HG02870 (cell line): Measurements from ENCODE around the gene ZNF747.
"Not testable (repeated sequence)": the region's sequence is repeated elsewhere in the genome, so short reads cannot be mapped to it uniquely, and the experiment has no call there.

Experiments
- ATAC-seq: cut with Tn5 transposase; IDR thresholded peaks from one replicate; pipeline ENCODE4 v1.9.1; 2021; ENCODE audit warnings: mild to moderate bottlenecking, moderate library complexity; ENCODE audit not compliant: unreplicated experiment

Gene ZNF747

GRCh38 chr16:30535106-30535776 is 583 bp upstream of the ZNF747 start:
- ATAC-seq = no peak

DNA sequence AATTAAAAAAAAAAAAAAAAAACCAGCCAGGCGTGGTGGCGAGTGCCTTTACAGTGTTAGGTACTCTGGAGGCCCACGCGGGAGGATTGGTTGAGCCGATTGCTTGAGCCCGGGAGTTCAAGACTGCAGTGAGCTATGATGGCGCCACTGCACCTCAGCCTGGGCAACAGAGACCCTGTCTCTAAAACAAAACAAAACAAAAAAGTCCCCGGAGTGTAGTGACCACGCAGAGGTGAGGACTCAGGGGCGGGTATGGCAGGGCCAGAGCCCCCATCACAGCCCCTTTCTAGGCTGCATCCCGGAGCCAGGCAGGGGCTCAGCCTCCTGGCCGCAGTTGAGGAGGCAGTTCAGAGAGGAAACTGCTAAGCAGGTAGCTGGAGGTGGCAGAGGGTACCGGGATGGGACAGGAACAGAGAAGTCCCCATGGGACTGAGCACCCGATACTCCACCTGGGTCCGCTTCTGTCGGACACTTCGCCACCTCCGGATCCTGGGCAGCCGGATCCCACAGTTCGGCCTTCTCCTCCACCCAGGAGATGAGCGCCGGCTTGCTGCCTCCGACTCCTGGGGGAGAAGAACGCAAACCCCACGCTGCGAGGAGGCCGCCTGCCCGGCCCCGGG is 800 bp downstream of the ZNF747 start:
- ATAC-seq = no peak

DNA sequence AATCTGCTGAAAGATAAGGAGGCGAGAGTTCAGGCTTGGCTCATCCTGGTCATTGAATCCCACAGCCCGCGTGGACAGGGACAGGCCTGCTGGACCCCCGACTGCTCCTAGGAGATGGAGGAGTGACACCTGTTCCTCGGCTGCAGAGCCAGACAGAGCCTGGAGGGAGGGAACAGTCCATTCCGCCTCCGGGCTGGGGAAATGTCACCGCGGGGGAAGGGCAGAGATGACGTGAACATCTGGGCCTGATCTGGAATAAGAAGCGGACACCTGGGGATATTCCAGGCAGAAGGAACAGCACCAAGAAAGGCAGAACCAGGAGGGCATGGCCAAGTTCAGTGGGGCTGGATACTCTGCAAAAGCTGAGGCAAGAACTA is 1.5 kb downstream of the ZNF747 start:
- ATAC-seq = no peak

GRCh38 chr16:30532285-30533145 is 2.1 kb downstream of the ZNF747 start:
- ATAC-seq = no peak

DNA sequence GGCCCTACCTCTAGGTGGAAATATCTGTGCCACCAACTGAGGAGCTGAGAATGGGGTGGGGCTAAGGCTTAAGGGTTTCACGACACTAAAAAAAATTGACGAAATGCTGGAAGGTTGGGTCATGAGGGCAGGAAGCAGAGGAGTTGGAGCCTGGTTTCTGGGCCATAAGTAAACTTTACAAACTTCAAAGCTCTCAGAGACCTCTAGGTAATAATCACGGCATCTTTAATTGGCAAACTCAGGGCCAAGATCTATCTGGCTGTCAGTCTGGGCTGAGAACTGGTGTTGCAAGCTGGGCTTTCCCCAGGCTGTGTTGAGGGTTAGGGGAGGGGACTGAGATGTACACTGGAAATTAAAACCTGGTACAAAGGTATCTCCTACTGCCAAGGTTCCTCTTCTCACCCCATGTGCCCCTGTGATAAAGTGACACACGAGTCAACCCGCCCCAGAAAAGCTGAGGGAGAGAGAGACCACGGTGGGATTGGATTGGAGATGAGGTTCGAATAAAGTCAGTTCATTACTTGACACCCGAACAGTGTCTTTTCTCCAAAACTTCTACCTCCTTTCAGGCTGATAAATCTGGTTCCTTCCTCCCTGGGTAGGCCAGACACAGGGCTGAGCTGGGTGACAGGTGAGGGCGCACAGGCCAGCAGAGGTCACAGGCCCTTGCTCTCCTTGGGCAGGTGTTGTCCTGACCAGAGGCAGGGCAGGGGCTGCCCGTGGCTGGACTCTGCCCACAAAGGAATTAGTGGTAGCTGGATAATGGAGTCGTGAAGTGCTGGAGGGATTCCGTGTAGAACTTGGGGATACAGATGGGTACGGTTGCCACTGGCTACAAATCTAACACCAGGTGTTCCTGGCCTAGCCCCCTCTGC is 4.3 kb downstream of the ZNF747 start:
- no peak for ATAC-seq

GRCh38 chr16:30528799-30529457 is 5.7 kb downstream of the ZNF747 start:
- no peak for ATAC-seq

DNA sequence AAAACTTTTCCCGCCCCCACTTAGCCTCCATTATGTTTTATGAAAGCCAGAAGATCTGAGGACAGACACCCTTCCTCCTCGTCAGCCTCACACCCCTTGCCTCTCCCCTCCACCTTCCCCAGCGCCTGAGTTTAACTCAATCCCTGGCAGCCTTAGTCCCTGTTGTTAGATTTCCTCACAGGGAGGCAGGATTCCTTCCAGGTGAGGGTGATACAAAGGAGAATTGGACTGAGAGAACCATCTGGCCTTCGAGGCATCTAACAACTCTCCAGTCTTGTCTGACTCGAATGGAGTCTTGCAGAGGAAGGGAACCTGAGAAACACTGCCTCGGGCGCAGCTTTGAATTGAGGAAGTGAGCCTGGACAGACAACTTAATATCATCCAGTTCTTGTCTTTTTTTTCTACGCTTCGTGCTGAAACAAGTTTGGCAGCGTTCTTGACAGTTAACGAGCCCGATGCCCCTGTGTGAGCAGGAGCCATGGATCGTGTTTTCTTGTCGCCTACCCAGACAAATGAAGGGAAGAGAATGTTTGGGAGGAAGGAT is 7.0 kb downstream of the ZNF747 start:
- peak; percentile 10 for ATAC-seq

DNA sequence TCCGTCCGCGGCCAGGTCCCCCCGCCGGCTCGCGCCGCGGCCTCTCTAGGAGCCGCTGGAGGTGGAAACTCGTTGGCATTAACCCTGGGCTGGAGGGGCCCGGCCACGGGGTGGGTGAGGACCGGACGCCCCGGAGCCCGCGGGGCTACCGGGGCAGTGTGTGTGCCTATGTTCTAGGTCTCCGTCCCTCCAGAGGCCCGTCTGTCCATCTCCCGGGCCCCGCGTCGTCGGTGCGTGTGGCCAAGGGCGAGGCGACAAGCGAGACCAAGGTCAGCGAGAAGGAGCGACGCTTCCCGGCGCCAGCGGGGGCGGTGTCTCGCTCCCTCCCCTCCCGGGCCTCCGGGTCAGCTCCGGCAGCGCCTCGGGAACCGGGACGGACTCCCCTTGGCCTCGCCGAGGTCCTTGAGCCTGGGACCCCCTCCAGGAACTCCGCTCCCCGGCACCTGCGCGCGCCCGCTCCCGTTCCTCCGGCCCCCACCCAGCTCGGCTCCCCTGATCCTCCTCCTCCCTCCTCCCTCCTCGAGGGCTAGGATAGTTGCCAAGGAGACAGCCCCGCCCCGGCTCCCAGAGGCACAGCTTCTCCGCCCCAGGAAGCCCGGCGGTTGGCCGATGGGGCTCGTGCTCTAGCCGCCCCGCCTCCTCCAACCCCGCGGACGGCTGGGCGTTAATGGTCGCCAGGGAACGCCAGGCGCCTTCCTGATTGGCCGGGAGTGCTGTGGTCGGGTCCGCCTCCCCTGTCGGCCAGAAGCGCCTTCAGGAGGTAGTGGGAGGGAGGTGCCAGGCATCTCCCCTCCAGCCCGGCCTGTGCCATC is 7.6 kb downstream of the ZNF747 start:
- ATAC-seq = peak; percentile 76

DNA sequence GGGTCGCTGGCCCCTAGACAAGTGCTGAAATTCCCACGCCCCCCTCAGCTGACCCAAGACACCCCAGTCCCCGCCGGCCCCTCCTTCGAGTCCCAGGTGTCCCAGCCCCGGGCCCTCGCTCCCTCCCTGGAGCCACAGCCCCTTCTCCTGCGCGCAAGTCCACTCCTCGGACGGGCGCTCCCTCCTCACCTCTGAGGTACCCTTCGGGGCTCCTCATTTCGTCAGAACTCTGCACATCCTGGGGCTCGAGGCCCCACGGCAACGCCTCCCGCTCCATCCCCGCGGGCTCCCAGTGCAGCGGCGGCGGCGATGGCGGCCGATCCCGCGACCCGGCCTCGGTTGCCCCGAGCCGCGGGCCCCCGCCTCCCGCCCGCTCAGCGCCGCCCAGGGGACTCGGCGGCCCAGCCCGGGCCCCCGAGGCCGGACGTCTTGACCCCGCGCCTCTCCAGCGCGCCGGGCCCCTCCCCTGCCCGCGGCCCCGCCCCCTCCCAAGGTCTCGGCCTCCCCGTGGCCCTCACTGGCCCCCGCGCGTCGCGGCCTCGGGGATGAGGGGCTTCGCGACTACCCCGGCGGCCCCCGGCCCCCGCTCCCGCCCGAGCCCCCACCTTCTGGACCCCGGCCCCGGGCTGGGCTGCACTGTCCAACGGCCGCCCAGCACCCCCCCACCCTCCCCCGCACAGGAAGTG is 8.4 kb downstream of the ZNF747 start, which contains the start of gene ZNF768:
Gene ZNF768, minus strand, starts transcription at position 430 of the 686 bp plus-strand sequence. Its CDS starts 153 bp downstream, at position 277.
- peak; percentile 22 for ATAC-seq

- ATAC-seq = no peak
Measured at GRCh38 chr16:30525844-30526136, 8.9 kb downstream of the ZNF747 start.

DNA sequence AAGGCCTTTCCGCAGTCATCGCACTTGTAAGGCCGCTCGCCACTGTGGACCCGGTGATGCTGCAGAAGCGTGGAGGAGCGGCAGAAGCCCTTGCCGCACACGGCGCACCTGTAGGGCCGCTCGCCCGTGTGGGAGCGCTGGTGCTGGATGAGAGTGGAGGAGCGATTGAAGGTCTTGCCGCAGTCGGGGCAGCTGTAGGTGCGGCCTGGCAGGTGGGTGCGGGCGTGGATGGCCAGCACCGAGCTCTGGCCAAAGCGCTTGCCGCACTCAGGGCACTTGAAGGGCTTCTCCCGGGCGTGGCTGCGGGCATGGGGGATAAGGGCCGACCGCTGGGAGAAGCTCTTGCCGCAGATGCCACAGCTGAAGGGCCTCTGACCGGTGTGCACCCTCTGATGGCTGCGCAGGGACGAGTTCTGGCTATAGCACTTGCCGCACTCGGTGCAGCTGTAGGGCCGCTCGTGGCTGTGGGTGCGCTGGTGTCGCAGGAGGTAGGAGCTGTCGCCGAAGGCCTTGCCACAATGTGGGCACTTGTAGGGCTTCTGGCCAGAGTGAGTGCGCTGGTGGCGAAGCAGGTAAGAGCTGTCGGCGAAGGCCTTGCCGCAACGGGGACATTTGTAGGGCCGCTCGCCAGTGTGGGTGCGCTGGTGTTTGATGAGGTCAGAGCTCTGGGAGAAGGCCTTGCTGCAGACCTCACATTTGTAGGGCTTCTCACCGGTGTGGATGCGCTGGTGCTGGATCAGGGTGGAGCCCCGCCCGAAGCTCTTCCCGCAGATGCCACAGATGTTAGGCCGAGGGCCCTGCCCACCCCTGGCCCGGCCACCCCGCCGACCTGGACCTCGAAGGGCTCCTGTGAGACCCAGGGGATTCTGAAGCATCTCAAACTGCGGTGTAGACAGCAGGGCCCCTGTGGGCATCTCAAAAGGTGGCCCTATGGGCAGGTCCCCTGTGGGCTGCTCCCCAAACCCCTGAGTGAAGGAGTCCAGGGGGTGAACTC is 9.8 kb downstream of the ZNF747 start:
- ATAC-seq = no peak

- ATAC-seq = no peak
Measured at GRCh38 chr16:30523768-30524574, 10.7 kb downstream of the ZNF747 start.

- not testable (repeated sequence) for ATAC-seq
Measured at GRCh38 chr16:30522702-30523463, 11.8 kb downstream of the ZNF747 start.

DNA sequence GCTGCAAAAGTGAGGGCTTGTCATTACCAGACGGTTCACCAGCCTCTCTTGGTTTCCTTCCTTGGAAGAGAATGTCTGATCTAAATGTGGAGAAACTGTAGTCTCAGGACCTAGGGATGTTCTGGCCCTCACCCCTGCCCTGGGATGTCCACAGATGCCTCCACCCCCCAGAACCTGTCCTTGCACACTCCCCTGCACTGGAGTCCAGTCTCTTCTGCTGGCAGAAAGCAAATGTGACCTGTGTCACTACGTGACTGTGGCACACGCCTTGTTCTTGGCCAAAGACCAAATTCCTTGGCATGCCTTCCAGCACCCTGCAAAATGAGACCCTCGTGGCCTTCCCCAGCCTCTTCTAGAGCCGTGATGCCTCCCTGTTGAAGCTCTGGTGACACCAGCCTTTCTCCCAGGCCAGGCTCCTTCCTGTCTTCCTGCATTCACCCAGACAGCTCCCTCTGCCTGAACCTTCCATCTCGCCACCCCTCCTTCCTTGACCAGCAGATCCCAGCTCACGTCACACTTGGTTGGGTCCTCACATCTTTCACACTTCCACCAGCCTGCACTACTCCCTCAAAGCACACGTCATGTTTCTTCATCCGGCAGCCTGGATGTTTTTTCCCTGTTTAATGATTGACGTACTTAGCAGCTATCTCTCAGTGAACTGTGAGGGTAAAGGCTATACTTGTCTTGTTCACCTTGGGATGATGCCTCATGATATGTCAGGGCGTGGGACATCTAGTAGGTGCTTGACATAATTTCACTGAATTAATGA is 12.6 kb downstream of the ZNF747 start:
- no peak for ATAC-seq

GRCh38 chr16:30521476-30521872 is 13.2 kb downstream of the ZNF747 start:
- ATAC-seq = no peak
